HUES64 (cell line): ENCODE results near the gene USP36.
"Not testable (repeated sequence)": the region's sequence is repeated elsewhere in the genome, so short reads cannot be mapped to it uniquely, and the experiment has no call there.

Experiments
- H3K27ac ChIP-seq: 2 replicates; pipeline ENCODE4 v1.7.0; 2013; ENCODE audit warnings: low read depth, low read length, inconsistent platforms
- H3K27me3 ChIP-seq: 2 replicates; pipeline ENCODE4 v1.6.1; 2013; ENCODE audit warnings: mild to moderate bottlenecking, low read length; ENCODE audit not compliant: insufficient read depth
- H3K36me3 ChIP-seq: 2 replicates; pipeline ENCODE4 v1.6.1; 2013; ENCODE audit warnings: mild to moderate bottlenecking, low read length; ENCODE audit not compliant: insufficient read depth
- H3K4me1 ChIP-seq: 2 replicates; pipeline ENCODE4 v1.6.1; 2013; ENCODE audit warnings: mild to moderate bottlenecking, low read length, moderate library complexity; ENCODE audit not compliant: insufficient read depth
- H3K4me3 ChIP-seq: 2 replicates; pipeline ENCODE4 v1.5.1; 2013; ENCODE audit warnings: mild to moderate bottlenecking, low read length, moderate library complexity
- H3K9ac ChIP-seq: 2 replicates; pipeline ENCODE4 v1.6.1; 2013; ENCODE audit warnings: mild to moderate bottlenecking, low read depth, low read length
- H3K9me3 ChIP-seq: 2 replicates; pipeline ENCODE4 v1.6.1; 2013; ENCODE audit warnings: low read depth, low read length; ENCODE audit not compliant: insufficient read depth
- WGBS: fragments of 150-250, 120-280 bp; methylation state at CpG from one replicate; pipeline ENCODE4 v1.1.7; 2013; ENCODE audit warnings: missing lambda C conversion rate; 5-methylcytosine and 5-hydroxymethylcytosine counted together

The USP36 gene

GRCh38 chr17:78785663-78786057 lies 55.0 kb downstream of the USP36 start:
- Histone ChIP-seq H3K27me3 (peaks cover 6% of the 10 kb centered on the region; the same call in 1 of the 2 replicates), H3K36me3 (no peaks in the 10 kb centered on the region; the same call in 1 of the 2 replicates), H3K9ac (no peak overlapping the region), H3K4me1 (no peaks in the 10 kb centered on the region; the same call in 1 of the 2 replicates), H3K4me3 (no peak overlapping the region), H3K9me3 (no peaks in the 10 kb centered on the region), H3K27ac (no peak overlapping the region)
- WGBS, result no CpG with 5 or more reads among the region's 1 CpG

GRCh38 chr17:78785011-78785662 lies 55.5 kb downstream of the USP36 start:
- H3K9ac ChIP-seq, result no peak overlapping the region
- peaks cover 6% of the 10 kb centered on the region; the same call in 1 of the 2 replicates for H3K27me3 ChIP-seq
- H3K9me3 ChIP-seq, result no peaks in the 10 kb centered on the region
- H3K27ac ChIP-seq, result no peak overlapping the region
- H3K4me1 ChIP-seq, result no peaks in the 10 kb centered on the region; the same call in 1 of the 2 replicates
- no peak overlapping the region for H3K4me3 ChIP-seq
- WGBS, result 92% methylated on average over 12 of the region's 12 CpGs
- no peaks in the 10 kb centered on the region; the same call in 1 of the 2 replicates for H3K36me3 ChIP-seq

- no peaks in the 10 kb centered on the region for H3K9me3 ChIP-seq
- H3K9ac ChIP-seq, result no peak overlapping the region
- H3K27ac ChIP-seq, result no peak overlapping the region
- H3K4me3 ChIP-seq, result no peak overlapping the region
- no peaks in the 10 kb centered on the region; the same call in 1 of the 2 replicates for H3K4me1 ChIP-seq
- H3K27me3 ChIP-seq, result peaks cover 6% of the 10 kb centered on the region; the same call in 1 of the 2 replicates
- WGBS, result 93% methylated on average over 5 of the region's 6 CpGs
- H3K36me3 ChIP-seq, result no peaks in the 10 kb centered on the region; the same call in 1 of the 2 replicates
Observed at GRCh38 chr17:78784352-78784751, 56.3 kb downstream of the USP36 start.

- 94% methylated on average over 7 of the region's 7 CpGs for WGBS
- H3K9me3 ChIP-seq, result no peaks in the 10 kb centered on the region
- no peak overlapping the region for H3K4me3 ChIP-seq
Observed at GRCh38 chr17:78783711-78784324, 56.8 kb downstream of the USP36 start.

GRCh38 chr17:78781893-78782304 lies 58.7 kb downstream of the USP36 start, which contains the start of gene CYTH1:
CYTH1 (minus strand) TSS chr17:78782273; CDS start chr17:78782223, 50 bp downstream.
- no peaks in the 10 kb centered on the region for H3K9me3 ChIP-seq
- H3K4me1 ChIP-seq, result no peaks in the 10 kb centered on the region; the same call in 1 of the 2 replicates
- peaks cover 6% of the 10 kb centered on the region; the same call in 1 of the 2 replicates for H3K27me3 ChIP-seq
- under 1% methylated on average over 60 of the region's 64 CpGs for WGBS
- H3K4me3 ChIP-seq, result peak within 1 kb of the TSS; percentile 85
- H3K9ac ChIP-seq, result peak within 1 kb of the TSS; percentile 85
- peak within 1 kb of the TSS; percentile 81 for H3K27ac ChIP-seq
- H3K36me3 ChIP-seq, result no peaks in the 10 kb centered on the region

More at GRCh38 chr17:78783711-78784324, 56.8 kb downstream of the USP36 start:
- no peak overlapping the region for H3K9ac ChIP-seq
- no peaks in the 10 kb centered on the region; the same call in 1 of the 2 replicates for H3K36me3 ChIP-seq
- H3K27me3 ChIP-seq, result peaks cover 6% of the 10 kb centered on the region; the same call in 1 of the 2 replicates
- H3K4me1 ChIP-seq, result no peaks in the 10 kb centered on the region; the same call in 1 of the 2 replicates
- H3K27ac ChIP-seq, result no peak overlapping the region

GRCh38 chr17:78781104-78781892 lies 59.3 kb downstream of the USP36 start:
- WGBS, result 6% methylated on average over 67 of the region's 68 CpGs
- Histone ChIP-seq H3K4me3 (peak overlapping the region; percentile 85), H3K4me1 (no peaks in the 10 kb centered on the region; the same call in 1 of the 2 replicates), H3K27ac (no peak overlapping the region), H3K36me3 (no peaks in the 10 kb centered on the region), H3K9me3 (no peaks in the 10 kb centered on the region), H3K9ac (peak overlapping the region; percentile 73), H3K27me3 (peaks cover 6% of the 10 kb centered on the region; the same call in 1 of the 2 replicates)

- no peaks in the 10 kb centered on the region; the same call in 1 of the 2 replicates for H3K4me1 ChIP-seq
- no peak overlapping the region for H3K4me3 ChIP-seq
- no peaks in the 10 kb centered on the region for H3K36me3 ChIP-seq
- 91% methylated on average over 4 of the region's 6 CpGs for WGBS
- H3K9me3 ChIP-seq, result no peaks in the 10 kb centered on the region
- no peak overlapping the region for H3K9ac ChIP-seq
- no peak overlapping the region for H3K27ac ChIP-seq
- H3K27me3 ChIP-seq, result peaks cover 6% of the 10 kb centered on the region; the same call in 1 of the 2 replicates
Observed at GRCh38 chr17:78780335-78780734, 60.3 kb downstream of the USP36 start.

GRCh38 chr17:78779850-78780249 lies 60.8 kb downstream of the USP36 start:
- no peak overlapping the region for H3K4me3 ChIP-seq
- H3K27ac ChIP-seq, result no peak overlapping the region
- H3K27me3 ChIP-seq, result peaks cover 6% of the 10 kb centered on the region; the same call in 1 of the 2 replicates
- no peaks in the 10 kb centered on the region; the same call in 1 of the 2 replicates for H3K4me1 ChIP-seq
- WGBS, result 86% methylated on average over 3 of the region's 3 CpGs
- no peaks in the 10 kb centered on the region for H3K9me3 ChIP-seq
- H3K9ac ChIP-seq, result no peak overlapping the region
- H3K36me3 ChIP-seq, result no peaks in the 10 kb centered on the region

GRCh38 chr17:78779286-78779651 lies 61.3 kb downstream of the USP36 start:
- H3K4me3 ChIP-seq, H3K27ac ChIP-seq, H3K9ac ChIP-seq, H3K4me1 ChIP-seq, H3K36me3 ChIP-seq, H3K27me3 ChIP-seq, H3K9me3 ChIP-seq: not testable (repeated sequence)
- 89% methylated on average over 2 of the region's 5 CpGs for WGBS

GRCh38 chr17:78777881-78778280 lies 62.7 kb downstream of the USP36 start:
- no peak overlapping the region for H3K9ac ChIP-seq
- WGBS, result 89% methylated on average over 4 of the region's 4 CpGs
- H3K4me3 ChIP-seq, result no peak overlapping the region
- H3K9me3 ChIP-seq, result no peaks in the 10 kb centered on the region
- H3K27me3 ChIP-seq, result peaks cover 6% of the 10 kb centered on the region; the same call in 1 of the 2 replicates
- H3K4me1 ChIP-seq, result no peaks in the 10 kb centered on the region; the same call in 1 of the 2 replicates
- no peak overlapping the region for H3K27ac ChIP-seq
- H3K36me3 ChIP-seq, result no peaks in the 10 kb centered on the region
